Measurements from ENCODE around the gene ATP2B1.
A peak's percentile ranks its signal among the peaks of the same experiment; 100 is the strongest.

The ATP2B1 gene

GRCh38 chr12:89723276-89723675, 14.6 kb upstream of the ATP2B1 start:
- CTCF ChIA-PET, result no interaction called here

GRCh38 chr12:89721291-89721987, 12.8 kb upstream of the ATP2B1 start:
- ChIA-PET CTCF (interaction anchor here (0.7 kb wide), 1 partner anchor 24 kb away, joined by 4 read pairs; no protein-coding TSS in a partner anchor), POLR2A (no interaction called here)
- peak; percentile 25; the same call in 1 of the 2 replicates for TF ChIP-seq SCRT2 (tag by site-specific recombination; IDR thresholded peaks at IDR 0.05)
- no peak for TF ChIP-seq HOXA7 (CRISPR knock-in tag; IDR thresholded peaks at IDR 0.05; ENCODE audit: borderline replicate concordance)
- Histone ChIP-seq H3K4me1 (ENCODE audit: control insufficient read depth, insufficient read depth, low read length) (no peaks in the 10 kb centered on the region), H3K4me3 (ENCODE audit: low read depth, low read length) (no peak overlapping the region), H3K36me3 (ENCODE audit: control insufficient read depth in 2 of 2, insufficient read depth in 1 of 2, low read length in 2 of 2) (no peaks in the 10 kb centered on the region), H3K9me3 (ENCODE audit: control insufficient read depth, insufficient read depth, low read depth, low read length) (no peaks in the 10 kb centered on the region), H3K27ac (ENCODE audit: extremely low read depth, low read depth, low read length) (no peak overlapping the region)

More at GRCh38 chr12:89723276-89723675, 14.6 kb upstream of the ATP2B1 start:
- TF ChIP-seq ZNF777 (tag by site-specific recombination; IDR thresholded peaks at IDR 0.05; ENCODE audit: borderline replicate concordance) (no peak), PRDM10 (tag by site-specific recombination; IDR thresholded peaks at IDR 0.05) (no peak), ZNF792 (tag by site-specific recombination; IDR thresholded peaks at IDR 0.05) (no peak), ZNF214 (tag by site-specific recombination; IDR thresholded peaks at IDR 0.05; ENCODE audit: borderline replicate concordance) (no peak), ZNF510 (tag by site-specific recombination; IDR thresholded peaks at IDR 0.05; ENCODE audit: insufficient replicate concordance) (no peak), KLF7 (tag by site-specific recombination; IDR thresholded peaks at IDR 0.05; ENCODE audit: borderline replicate concordance) (no peak), ZNF621 (tag by site-specific recombination; IDR thresholded peaks at IDR 0.05) (no peak), ZNF514 (tag by site-specific recombination; IDR thresholded peaks at IDR 0.05) (no peak), ZNF18 (tag by site-specific recombination; IDR thresholded peaks at IDR 0.05) (no peak)
- H3K4me1 ChIP-seq (ENCODE audit: control insufficient read depth, insufficient read depth, low read length), result no peaks in the 10 kb centered on the region
- no peak overlapping the region for H3K27ac ChIP-seq (ENCODE audit: extremely low read depth, low read depth, low read length)
- no peaks in the 10 kb centered on the region for H3K9me3 ChIP-seq (ENCODE audit: control insufficient read depth, insufficient read depth, low read depth, low read length)
- H3K36me3 ChIP-seq (ENCODE audit: control insufficient read depth in 2 of 2, insufficient read depth in 1 of 2, low read length in 2 of 2), result no peaks in the 10 kb centered on the region
- H3K4me3 ChIP-seq (ENCODE audit: low read depth, low read length), result no peak overlapping the region
- POLR2A ChIA-PET, result no interaction called here

- Histone ChIP-seq H3K36me3 (ENCODE audit: control insufficient read depth in 2 of 2, insufficient read depth in 1 of 2, low read length in 2 of 2) (no peaks in the 10 kb centered on the region), H3K27ac (ENCODE audit: extremely low read depth, low read depth, low read length) (no peak overlapping the region), H3K9me3 (ENCODE audit: control insufficient read depth, insufficient read depth, low read depth, low read length) (no peaks in the 10 kb centered on the region), H3K4me3 (ENCODE audit: low read depth, low read length) (no peak overlapping the region), H3K4me1 (ENCODE audit: control insufficient read depth, insufficient read depth, low read length) (no peaks in the 10 kb centered on the region)
- POLR2A ChIA-PET, result no interaction called here
- no peak for TF ChIP-seq ZSCAN23 (tag by site-specific recombination; IDR thresholded peaks at IDR 0.05)
- CTCF ChIA-PET, result no interaction called here
Measured at GRCh38 chr12:89717759-89718523, 9.3 kb upstream of the ATP2B1 start.

Measured in HEK293 (cell line).